HG03565 (cell line): ENCODE data around the gene VWA5B2.

Experiments
- ATAC-seq: cut with Tn5 transposase; IDR thresholded peaks from one replicate; pipeline ENCODE4 v1.9.1; 2021; ENCODE audit warnings: mild to moderate bottlenecking, moderate library complexity; ENCODE audit not compliant: unreplicated experiment

The VWA5B2 gene

GRCh38 chr3:184272269-184272668 is 42.9 kb downstream of the VWA5B2 start:
- no peak for ATAC-seq

GRCh38 chr3:184275381-184275701 is 46.0 kb downstream of the VWA5B2 start:
- no peak for ATAC-seq

GRCh38 chr3:184275961-184276910 is 46.9 kb downstream of the VWA5B2 start, which contains the start of gene ECE2:
ECE2 (plus strand) TSS chr3:184276022; CDS start chr3:184276154, 132 bp downstream.
- no peak for ATAC-seq

- no peak for ATAC-seq
Measured at GRCh38 chr3:184277366-184277765, 48.0 kb downstream of the VWA5B2 start.

GRCh38 chr3:184282941-184283340 is 53.6 kb downstream of the VWA5B2 start:
- ATAC-seq, result no peak

- no peak for ATAC-seq
Measured at GRCh38 chr3:184283681-184284080, 54.3 kb downstream of the VWA5B2 start.

GRCh38 chr3:184284696-184285095 is 55.3 kb downstream of the VWA5B2 start:
- ATAC-seq, result no peak

GRCh38 chr3:184289426-184289938 is 60.1 kb downstream of the VWA5B2 start:
- no peak for ATAC-seq

- no peak for ATAC-seq
Measured at GRCh38 chr3:184290331-184290730, 60.9 kb downstream of the VWA5B2 start.

GRCh38 chr3:184291044-184291737 is 61.8 kb downstream of the VWA5B2 start:
- ATAC-seq, result no peak
